HepG2 (cell line): Measurements from ENCODE around the gene ARFGEF2. TPM values are rescaled to one million over a fixed set of nuclear protein-coding genes. Genes with fewer than 3 reads are reported as not detected.

Source experiments
- ARID3A ChIP-seq: IDR thresholded peaks from 2 replicates; pipeline ENCODE4 v1.6.1; 2012; ENCODE audit warnings: low read depth, low read length, improper control_type of control experiment
- BRD4 ChIP-seq: sonication (generic); formaldehyde crosslinking; IDR thresholded peaks from 2 replicates; pipeline ENCODE4 v1.4.0; 2020; ENCODE audit warnings: missing genetic modification reagents
- CCDC6 ChIP-seq: sonication (generic); formaldehyde crosslinking; IDR thresholded peaks from 2 replicates; pipeline ENCODE4 v1.8.1; 2022; ENCODE audit warnings: mild to moderate bottlenecking, missing genetic modification reagents, moderate library complexity
- CENPBD1 ChIP-seq: sonication (generic); formaldehyde crosslinking; IDR thresholded peaks from 2 replicates; pipeline ENCODE4 v1.8.0; 2022; ENCODE audit warnings: missing genetic modification reagents, low read depth, mild to moderate bottlenecking, borderline replicate concordance
- ETS1 ChIP-seq: sonication (generic); formaldehyde crosslinking; IDR thresholded peaks from 2 replicates; pipeline ENCODE4 v1.4.0; 2020; ENCODE audit warnings: missing genetic modification reagents
- MIER2 ChIP-seq: IDR thresholded peaks from 2 replicates; pipeline ENCODE4 v1.6.1; 2016; ENCODE audit warnings: missing biosample characterization, missing genetic modification reagents
- RFXANK ChIP-seq: IDR thresholded peaks from 2 replicates; pipeline ENCODE4 v1.6.1; 2016
- SMC3 ChIP-seq: IDR thresholded peaks from 2 replicates; pipeline ENCODE4 v1.6.1; 2011; ENCODE audit warnings: low read length, improper control_type of control experiment
- ZBTB34 ChIP-seq: sonication (generic); formaldehyde crosslinking; IDR thresholded peaks from 2 replicates; pipeline ENCODE4 v1.8.0; 2022; ENCODE audit warnings: mild to moderate bottlenecking, missing genetic modification reagents
- ZNF282 ChIP-seq: fragments of 450-650 bp; IDR thresholded peaks from 2 replicates; pipeline ENCODE4 v1.6.1; 2018; ENCODE audit not compliant: partially characterized antibody
- ZNF343 ChIP-seq: sonication (generic); formaldehyde crosslinking; IDR thresholded peaks from 2 replicates; pipeline ENCODE4 v1.4.0; 2020; ENCODE audit warnings: mild to moderate bottlenecking, missing genetic modification reagents
- ZNF564 ChIP-seq: sonication (generic); formaldehyde crosslinking; IDR thresholded peaks from 2 replicates; pipeline ENCODE4 v1.8.1; 2023; ENCODE audit warnings: mild to moderate bottlenecking, missing genetic modification reagents
- ZNF749 ChIP-seq: sonication (generic); formaldehyde crosslinking; IDR thresholded peaks from 2 replicates; pipeline ENCODE4 v1.8.0; 2022; ENCODE audit warnings: mild to moderate bottlenecking, missing genetic modification reagents, moderate library complexity, borderline replicate concordance
- polyA plus RNA-seq, 8 experiments: library from polyadenylated mRNA; depleted of rRNA in 3 of 8; stranded (reverse) in 7 of 8; unstranded in 1 of 8; fragments of >200 nt; fragmentation: Illumina TruSeq in 4 of 8; extraction: Trizol in 4 of 8; gene quantifications; 2 replicates each; pipeline versions ENCODE4 v1.2.1 to v1.2.3, GENCODE V29; 2011 to 2016; ENCODE audit warnings: low read depth in 4 of 8, missing spikeins in 1 of 8, mixed read lengths in 1 of 8; ENCODE audit not compliant: insufficient read depth in 1 of 8
- total RNA-seq, 5 experiments: library from RNA; depleted of rRNA; stranded (reverse); fragments of >200 nt; fragmentation: Illumina TruSeq; extraction: Trizol; gene quantifications; 2 replicates each; pipeline ENCODE4 v1.2.3, GENCODE V29; 2016; ENCODE audit warnings: low read depth in 1 of 5
- TF ChIP-seq, protein P1 (sequence below): sonication (generic); formaldehyde crosslinking; IDR thresholded peaks from 2 replicates; pipeline ENCODE4 v1.5.0; 2020; ENCODE audit warnings: mild to moderate bottlenecking, missing genetic modification reagents

ARFGEF2 gene
- total and polyA plus RNA-seq, 2 of the 13 experiments (the other 11 are each of a cell fraction or from before 2014, with no cell fraction given): 44.0 to 60.8 TPM

DNA sequence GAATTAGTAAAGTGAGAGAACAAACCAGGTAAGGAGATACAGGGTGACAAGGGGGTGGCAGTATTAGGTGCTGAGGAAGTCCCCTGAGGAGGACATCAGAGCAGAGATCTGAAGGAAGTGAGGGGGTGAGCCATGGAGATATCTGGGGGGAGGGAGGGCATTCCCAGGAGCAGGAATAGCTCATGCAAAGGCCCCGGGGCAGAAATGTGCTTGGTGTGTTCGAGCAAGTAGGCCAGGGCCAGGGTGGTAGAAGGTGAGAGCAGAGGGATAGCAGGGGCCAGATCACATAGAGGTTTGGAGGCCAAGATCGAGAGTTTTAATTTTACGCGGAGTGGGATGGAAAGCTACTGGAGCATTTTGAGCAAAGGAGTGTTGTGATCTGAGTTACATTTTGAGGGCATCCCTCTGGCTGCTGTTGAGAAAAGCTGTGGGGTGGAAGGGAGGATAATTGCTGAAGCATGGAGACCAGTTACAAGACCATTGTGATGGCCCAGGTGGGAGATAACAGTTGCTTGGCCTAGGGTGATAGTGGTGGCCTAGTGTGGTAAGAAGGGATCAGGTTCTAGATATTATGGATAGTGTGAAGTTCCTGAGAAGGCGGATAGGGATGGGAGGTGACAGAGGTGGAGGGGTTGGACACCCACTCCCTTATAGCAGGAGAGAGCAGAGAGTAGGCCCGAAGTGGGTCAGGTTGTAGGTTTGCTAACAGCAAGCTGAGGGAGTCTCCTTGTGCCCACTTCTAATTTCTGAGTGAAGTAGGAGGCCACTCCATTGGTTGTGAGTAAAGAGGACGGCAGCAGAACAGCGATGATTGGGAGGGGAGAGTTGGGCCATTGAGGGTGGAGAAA lies 10.2 kb downstream of the ARFGEF2 start (continued):
- TF ChIP-seq ZNF282: peak; percentile 34
- no peak for TF ChIP-seq ZNF749 (CRISPR knock-in tag)
- no peak for TF ChIP-seq BRD4 (CRISPR knock-in tag)
- TF ChIP-seq CCDC6: 0 out of 2 replicates have a peak, but pooled peaks have one; percentile 13
- TF ChIP-seq ZBTB34 (CRISPR knock-in tag): peak; percentile 11; the same call in 1 of the 2 replicates
- TF ChIP-seq ARID3A: no peak
- no peak for TF ChIP-seq SMC3
- TF ChIP-seq, protein P1, sequence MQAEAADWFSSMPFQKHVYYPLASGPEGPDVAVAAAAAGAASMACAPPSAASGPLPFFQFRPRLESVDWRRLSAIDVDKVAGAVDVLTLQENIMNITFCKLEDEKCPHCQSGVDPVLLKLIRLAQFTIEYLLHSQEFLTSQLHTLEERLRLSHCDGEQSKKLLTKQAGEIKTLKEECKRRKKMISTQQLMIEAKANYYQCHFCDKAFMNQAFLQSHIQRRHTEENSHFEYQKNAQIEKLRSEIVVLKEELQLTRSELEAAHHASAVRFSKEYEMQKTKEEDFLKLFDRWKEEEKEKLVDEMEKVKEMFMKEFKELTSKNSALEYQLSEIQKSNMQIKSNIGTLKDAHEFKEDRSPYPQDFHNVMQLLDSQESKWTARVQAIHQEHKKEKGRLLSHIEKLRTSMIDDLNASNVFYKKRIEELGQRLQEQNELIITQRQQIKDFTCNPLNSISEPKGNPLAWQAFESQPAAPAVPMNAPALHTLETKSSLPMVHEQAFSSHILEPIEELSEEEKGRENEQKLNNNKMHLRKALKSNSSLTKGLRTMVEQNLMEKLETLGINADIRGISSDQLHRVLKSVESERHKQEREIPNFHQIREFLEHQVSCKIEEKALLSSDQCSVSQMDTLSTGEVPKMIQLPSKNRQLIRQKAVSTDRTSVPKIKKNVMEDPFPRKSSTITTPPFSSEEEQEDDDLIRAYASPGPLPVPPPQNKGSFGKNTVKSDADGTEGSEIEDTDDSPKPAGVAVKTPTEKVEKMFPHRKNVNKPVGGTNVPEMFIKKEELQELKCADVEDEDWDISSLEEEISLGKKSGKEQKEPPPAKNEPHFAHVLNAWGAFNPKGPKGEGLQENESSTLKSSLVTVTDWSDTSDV: no peak
- 0 out of 2 replicates have a peak, but pooled peaks have one; percentile 72 for TF ChIP-seq ZNF343 (CRISPR knock-in tag)
- TF ChIP-seq CENPBD1: no peak
- TF ChIP-seq ETS1 (CRISPR knock-in tag): no peak
- TF ChIP-seq RFXANK (CRISPR knock-in tag): no peak
- TF ChIP-seq MIER2 (CRISPR knock-in tag): no peak
- TF ChIP-seq ZNF564 (CRISPR knock-in tag): no peak
